Muscle layer of duodenum (tissue), 2 donors: ENCODE results near the gene ICAM5.

Experiments
- H3K27ac ChIP-seq: one replicate; pipeline ENCODE4 v1.7.0; 2013; ENCODE audit warnings: mild to moderate bottlenecking, low read length
- H3K27me3 ChIP-seq: one replicate; pipeline ENCODE4 v1.7.0; 2013; ENCODE audit warnings: low read depth, mild to moderate bottlenecking, control low read depth, low read length
- H3K36me3 ChIP-seq, 2 donors: one replicate each; pipeline ENCODE4 v1.7.0; 2013; ENCODE audit warnings: low read length in 2 of 2, control low read depth in 1 of 2, mild to moderate bottlenecking in 1 of 2; ENCODE audit not compliant: insufficient read depth in 2 of 2, control insufficient read depth in 1 of 2
- H3K4me1 ChIP-seq, 2 donors: one replicate each; pipeline ENCODE4 v1.7.0; 2013; ENCODE audit warnings: low read length in 2 of 2, mild to moderate bottlenecking in 2 of 2, control low read depth in 1 of 2, moderate library complexity in 1 of 2; ENCODE audit not compliant: insufficient read depth in 2 of 2, control insufficient read depth in 1 of 2
- H3K4me3 ChIP-seq, 2 donors: one replicate each; pipeline ENCODE4 v1.7.0; 2013; ENCODE audit warnings: low read length in 2 of 2, low read depth in 1 of 2, mild to moderate bottlenecking in 1 of 2
- H3K9me3 ChIP-seq, 2 donors: one replicate each; pipeline ENCODE4 v1.7.0; 2013; ENCODE audit warnings: low read length in 2 of 2, control low read depth in 1 of 2, mild to moderate bottlenecking in 1 of 2; ENCODE audit not compliant: control insufficient read depth in 1 of 2
- donor health status: healthy.

The ICAM5 gene

GRCh38 chr19:10317045-10317856, 27.5 kb downstream of the ICAM5 start:
- no peak overlapping the region for H3K27ac ChIP-seq
- no peak overlapping the region for H3K4me3 ChIP-seq
- no peaks in the 10 kb centered on the region for H3K9me3 ChIP-seq
- no peaks in the 10 kb centered on the region for H3K27me3 ChIP-seq
- peaks cover 16 to 55% of the 10 kb centered on the region in 2 donors for H3K36me3 ChIP-seq
- peaks cover 0 to 15% of the 10 kb centered on the region in 2 donors for H3K4me1 ChIP-seq

- Histone ChIP-seq H3K9me3 (no peaks in the 10 kb centered on the region), H3K4me1 (peaks cover 0 to 15% of the 10 kb centered on the region in 2 donors), H3K4me3 (no peak overlapping the region), H3K27me3 (no peaks in the 10 kb centered on the region), H3K36me3 (peaks cover 17 to 62% of the 10 kb centered on the region in 2 donors), H3K27ac (no peak overlapping the region)
Measured at GRCh38 chr19:10317857-10318462, 28.2 kb downstream of the ICAM5 start.

GRCh38 chr19:10318807-10319682, 29.3 kb downstream of the ICAM5 start:
- no peaks in the 10 kb centered on the region for H3K27me3 ChIP-seq
- H3K4me1 ChIP-seq: peaks cover 0 to 15% of the 10 kb centered on the region in 2 donors
- no peak overlapping the region for H3K27ac ChIP-seq
- no peaks in the 10 kb centered on the region for H3K9me3 ChIP-seq
- H3K4me3 ChIP-seq: no peak overlapping the region
- peaks cover 17 to 72% of the 10 kb centered on the region in 2 donors for H3K36me3 ChIP-seq

GRCh38 chr19:10320602-10321416, 31.1 kb downstream of the ICAM5 start:
- Histone ChIP-seq H3K9me3 (no peaks in the 10 kb centered on the region), H3K27ac (no peak overlapping the region), H3K4me3 (no peak overlapping the region), H3K27me3 (no peaks in the 10 kb centered on the region), H3K4me1 (peaks cover 0 to 5% of the 10 kb centered on the region in 2 donors), H3K36me3 (peaks cover 17 to 87% of the 10 kb centered on the region in 2 donors)

GRCh38 chr19:10321417-10321797, 31.7 kb downstream of the ICAM5 start:
- no peak overlapping the region for H3K4me3 ChIP-seq

GRCh38 chr19:10321874-10322835, 32.4 kb downstream of the ICAM5 start:
- H3K27me3 ChIP-seq: no peaks in the 10 kb centered on the region
- no peak overlapping the region for H3K4me3 ChIP-seq
- H3K9me3 ChIP-seq: no peaks in the 10 kb centered on the region
- peak overlapping the region; percentile 45 for H3K27ac ChIP-seq
- no peaks in the 10 kb centered on the region for H3K4me1 ChIP-seq
- H3K36me3 ChIP-seq: peaks cover 17 to 87% of the 10 kb centered on the region in 2 donors

More at GRCh38 chr19:10321417-10321797, 31.7 kb downstream of the ICAM5 start:
- H3K9me3 ChIP-seq: no peaks in the 10 kb centered on the region
- no peaks in the 10 kb centered on the region for H3K27me3 ChIP-seq
- no peaks in the 10 kb centered on the region for H3K4me1 ChIP-seq
- peak overlapping the region; percentile 45 for H3K27ac ChIP-seq
- H3K36me3 ChIP-seq: peaks cover 17 to 90% of the 10 kb centered on the region in 2 donors

GRCh38 chr19:10325732-10326131, 36.0 kb downstream of the ICAM5 start:
- H3K36me3 ChIP-seq: peaks cover 21 to 90% of the 10 kb centered on the region in 2 donors
- no peak overlapping the region for H3K4me3 ChIP-seq
- H3K9me3 ChIP-seq: no peaks in the 10 kb centered on the region
- no peak overlapping the region for H3K27ac ChIP-seq
- H3K27me3 ChIP-seq: no peaks in the 10 kb centered on the region
- H3K4me1 ChIP-seq: no peaks in the 10 kb centered on the region

GRCh38 chr19:10327793-10328192, 38.0 kb downstream of the ICAM5 start:
- Histone ChIP-seq H3K9me3 (no peaks in the 10 kb centered on the region), H3K36me3 (peaks cover 13 to 69% of the 10 kb centered on the region in 2 donors), H3K4me3 (no peak overlapping the region), H3K4me1 (peaks cover 3 to 14% of the 10 kb centered on the region in 2 donors), H3K27me3 (no peaks in the 10 kb centered on the region), H3K27ac (no peak overlapping the region)

GRCh38 chr19:10328558-10329429, 39.0 kb downstream of the ICAM5 start:
- Histone ChIP-seq H3K9me3 (no peaks in the 10 kb centered on the region), H3K36me3 (peaks cover 13 to 63% of the 10 kb centered on the region in 2 donors), H3K4me1 (peaks cover 3 to 17% of the 10 kb centered on the region in 2 donors), H3K4me3 (no peak overlapping the region), H3K27ac (no peak overlapping the region), H3K27me3 (no peaks in the 10 kb centered on the region)
